CD4-positive, alpha-beta memory T cell (primary cell): ENCODE data around the gene HEPN1. TPM values are rescaled to one million over a fixed set of nuclear protein-coding genes. Genes with fewer than 3 reads are reported as not detected.

ENCODE experiments used
- CTCF ChIA-PET: fragments of 350-600 bp; sonication (Branson Sonifier 250); formaldehyde crosslinking; loops from one replicate; lab custom pipeline; 2021; ENCODE audit warnings: inconsistent platforms; ENCODE audit not compliant: partially characterized antibody; lab: Charles Lee
- POLR2A ChIA-PET: fragments of 350-600 bp; sonication (Branson Sonifier 250); formaldehyde crosslinking; loops from one replicate; lab custom pipeline; 2021; ENCODE audit not compliant: partially characterized antibody; lab: Charles Lee
- DNase-seq, 5 donors: peaks; one replicate each; pipeline versions ENCODE4 v3.0.0 to v3.0.0-alpha.2; 2020 to 2022; ENCODE audit warnings: mixed read lengths in 1 of 5
- H3K27ac ChIP-seq: one replicate; pipeline ENCODE4 v1.7.0; 2013; ENCODE audit warnings: low read depth, low read length
- H3K27me3 ChIP-seq: 2 replicates; pipeline ENCODE4 v1.7.0; 2013; ENCODE audit warnings: mild to moderate bottlenecking, low read length, moderate library complexity; ENCODE audit not compliant: insufficient read depth
- H3K36me3 ChIP-seq: 2 replicates; pipeline ENCODE4 v1.7.0; 2013; ENCODE audit warnings: mild to moderate bottlenecking, low read length, moderate library complexity; ENCODE audit not compliant: insufficient read depth
- H3K4me1 ChIP-seq: 2 replicates; pipeline ENCODE4 v1.7.0; 2013; ENCODE audit warnings: mild to moderate bottlenecking, low read length, moderate library complexity; ENCODE audit not compliant: insufficient read depth
- H3K4me3 ChIP-seq, 2 donors: one replicate each; pipeline ENCODE4 v1.7.0; 2013; ENCODE audit warnings: low read length in 2 of 2, mild to moderate bottlenecking in 1 of 2
- H3K9me3 ChIP-seq, 2 donors: one replicate each; pipeline ENCODE4 v1.7.0; 2013; ENCODE audit warnings: low read length in 2 of 2, control low read depth in 1 of 2; ENCODE audit not compliant: control insufficient read depth in 1 of 2
- H3K27ac Mint-ChIP-seq, 7 donors: one replicate each; pipeline ENCODE4 v1.8.0; 2020 to 2021; ENCODE audit warnings: mixed read lengths in 7 of 7, mild to moderate bottlenecking in 6 of 7, inconsistent platforms in 3 of 7, moderate library complexity in 3 of 7
- H3K27me3 Mint-ChIP-seq, 2 donors: one replicate each; pipeline ENCODE4 v1.8.0; 2020 to 2021; ENCODE audit warnings: mixed read lengths in 2 of 2
- H3K36me3 Mint-ChIP-seq, 2 donors: one replicate each; pipeline ENCODE4 v1.8.0; 2020 to 2021; ENCODE audit warnings: mixed read lengths in 2 of 2, inconsistent platforms in 1 of 2, mild to moderate bottlenecking in 1 of 2
- H3K4me1 Mint-ChIP-seq, 4 donors: one replicate each; pipeline ENCODE4 v1.8.0; 2020 to 2021; ENCODE audit warnings: mixed read lengths in 4 of 4, mild to moderate bottlenecking in 1 of 4
- H3K4me3 Mint-ChIP-seq, 8 donors: one replicate each; pipeline ENCODE4 v1.8.0; 2020 to 2021; ENCODE audit warnings: mixed read lengths in 8 of 8, mild to moderate bottlenecking in 7 of 8, moderate library complexity in 6 of 8, inconsistent platforms in 3 of 8
- H3K9me3 Mint-ChIP-seq, 8 donors: one replicate each; pipeline ENCODE4 v1.8.0; 2020 to 2021; ENCODE audit warnings: mixed read lengths in 8 of 8, mild to moderate bottlenecking in 5 of 8, inconsistent platforms in 3 of 8, moderate library complexity in 1 of 8
- intact Hi-C: fragments of 100-400 bp; cut with micrococcal nuclease; formaldehyde crosslinking; loops from one replicate; pipeline ENCODE4 v1.15.1; 2023
- polyA plus RNA-seq, 2 donors: library from polyadenylated mRNA; unstranded; fragments of 300-500 nt; fragmentation: Illumina TruSeq; gene quantifications; one replicate each; pipeline ENCODE4 v1.2.3, GENCODE V29; 2021
- total RNA-seq, 2 experiments: library from RNA; stranded (reverse); gene quantifications; one replicate each; pipeline ENCODE4 v1.2.3, GENCODE V29; 2021

The HEPN1 gene
- total and polyA plus RNA-seq, 4 experiments from 2014 or later, result not detected

DNA sequence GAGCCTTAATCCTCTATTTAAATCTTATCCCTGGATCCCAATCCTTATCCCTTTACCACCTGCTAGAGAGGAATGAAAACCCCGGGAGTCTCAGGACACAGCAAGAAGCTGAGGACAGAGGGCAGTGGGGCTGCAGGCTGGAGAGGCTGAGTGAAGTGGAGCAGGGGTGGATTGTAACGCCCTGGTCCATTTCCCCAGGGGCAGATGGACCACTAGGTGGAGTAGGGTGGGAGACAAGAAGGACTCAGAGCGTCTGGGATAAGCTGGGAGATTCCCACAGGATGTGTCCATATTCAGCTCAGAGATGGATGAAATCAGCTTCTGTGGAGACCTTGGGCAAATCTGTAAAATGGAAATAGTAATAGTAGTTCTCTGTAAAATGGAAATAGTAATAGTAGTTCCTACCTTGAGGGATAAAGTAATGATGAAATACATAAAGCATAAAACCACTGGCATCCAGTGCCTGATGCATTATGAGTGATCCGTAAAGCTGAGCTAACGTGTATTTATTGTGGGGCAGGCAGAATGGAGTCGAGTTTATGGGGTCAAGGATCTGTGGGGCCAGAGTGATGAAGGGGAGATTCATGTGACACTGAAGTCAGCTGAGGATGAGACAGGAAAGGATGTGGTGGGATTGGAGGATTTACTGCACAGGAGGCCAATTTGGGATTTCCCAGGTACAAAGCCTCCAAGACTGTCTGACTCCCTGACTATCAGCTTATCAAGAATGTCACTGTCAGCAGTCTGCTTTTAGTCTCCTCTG lies 19.5 kb upstream of the HEPN1 start:
- Mint-ChIP-seq H3K27ac (peak overlapping the region in 1 of 7 donors; percentile 42), H3K27me3 (peaks cover 3 to 4% of the 10 kb centered on the region in 2 donors), H3K9me3 (no peaks in the 10 kb centered on the region), H3K4me3 (no peak overlapping the region), H3K4me1 (no peaks in the 10 kb centered on the region), H3K36me3 (no peaks in the 10 kb centered on the region)
- no peak overlapping the region for H3K4me3 ChIP-seq
- H3K27ac ChIP-seq, result no peak overlapping the region
- no peaks in the 10 kb centered on the region for H3K27me3 ChIP-seq
- no peaks in the 10 kb centered on the region for H3K4me1 ChIP-seq
- no peaks in the 10 kb centered on the region for H3K36me3 ChIP-seq
- ChIA-PET POLR2A (no interaction called here), CTCF (no interaction called here)
- no peaks in the 10 kb centered on the region for H3K9me3 ChIP-seq
- no peak for DNase-seq
- intact Hi-C loops, result no loop called here

DNA sequence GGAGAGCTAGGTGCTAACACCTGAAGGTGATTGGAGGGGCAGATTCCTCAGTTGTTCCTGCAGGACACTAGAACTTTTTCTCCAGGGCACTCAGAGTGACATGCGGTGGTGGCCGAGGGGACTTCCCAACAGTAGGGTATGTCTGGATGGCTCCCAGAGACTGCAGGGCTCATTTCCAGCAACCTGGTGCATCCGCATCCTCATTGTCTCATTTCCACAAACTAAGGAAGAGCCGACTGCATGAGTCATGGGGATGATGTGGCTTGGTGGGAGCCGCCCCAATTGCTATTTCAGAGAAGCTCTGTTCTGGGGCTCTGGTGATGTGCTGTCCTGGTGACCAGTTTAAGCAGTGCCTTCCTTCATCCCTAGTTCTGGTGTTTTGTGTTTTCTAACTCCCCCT lies 18.6 kb upstream of the HEPN1 start:
- no peaks in the 10 kb centered on the region for H3K27me3 ChIP-seq
- H3K4me1 ChIP-seq, result no peaks in the 10 kb centered on the region
- no peaks in the 10 kb centered on the region for H3K9me3 ChIP-seq
- no peak overlapping the region for H3K4me3 Mint-ChIP-seq
- H3K27ac ChIP-seq, result no peak overlapping the region
- H3K27me3 Mint-ChIP-seq, result peaks cover 3 to 4% of the 10 kb centered on the region in 2 donors
- H3K9me3 Mint-ChIP-seq, result no peaks in the 10 kb centered on the region
- no peaks in the 10 kb centered on the region for H3K36me3 Mint-ChIP-seq
- DNase-seq, result no peak
- ChIA-PET POLR2A (no interaction called here), CTCF (no interaction called here)
- intact Hi-C loops, result no loop called here
- no peak overlapping the region for H3K27ac Mint-ChIP-seq
- no peak overlapping the region for H3K4me3 ChIP-seq
- no peaks in the 10 kb centered on the region for H3K4me1 Mint-ChIP-seq
- H3K36me3 ChIP-seq, result no peaks in the 10 kb centered on the region

DNA sequence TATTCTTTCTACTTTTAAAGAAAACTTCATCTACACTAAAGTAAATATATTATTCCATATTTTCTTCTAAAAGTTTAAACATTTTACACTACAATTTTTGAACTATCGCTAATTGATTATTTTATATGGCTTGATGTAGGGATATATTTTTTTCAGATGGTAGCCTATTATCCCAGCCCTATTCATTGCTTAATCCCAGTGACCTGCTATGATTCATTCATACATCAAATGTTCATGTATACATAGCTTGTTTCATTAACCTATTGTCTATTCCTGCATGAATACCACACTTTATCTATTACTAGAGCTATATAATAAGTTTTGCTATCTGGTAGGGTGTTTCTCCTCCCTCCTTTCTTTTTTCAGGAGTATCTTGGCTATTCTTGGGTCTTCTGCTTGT lies 16.4 kb upstream of the HEPN1 start:
- Mint-ChIP-seq H3K9me3 (peaks cover 0 to 3% (median 0%) of the 10 kb centered on the region in 8 donors), H3K36me3 (no peaks in the 10 kb centered on the region), H3K27ac (no peak overlapping the region), H3K4me3 (no peak overlapping the region), H3K4me1 (no peaks in the 10 kb centered on the region), H3K27me3 (peaks cover 4 to 5% of the 10 kb centered on the region in 2 donors)
- no peaks in the 10 kb centered on the region for H3K4me1 ChIP-seq
- H3K27me3 ChIP-seq, result no peaks in the 10 kb centered on the region
- intact Hi-C loops, result no loop called here
- POLR2A ChIA-PET, result no interaction called here
- no peak overlapping the region for H3K4me3 ChIP-seq
- no peak overlapping the region for H3K27ac ChIP-seq
- DNase-seq, result no peak
- no peaks in the 10 kb centered on the region for H3K36me3 ChIP-seq
- CTCF ChIA-PET, result no interaction called here
- no peaks in the 10 kb centered on the region for H3K9me3 ChIP-seq

DNA sequence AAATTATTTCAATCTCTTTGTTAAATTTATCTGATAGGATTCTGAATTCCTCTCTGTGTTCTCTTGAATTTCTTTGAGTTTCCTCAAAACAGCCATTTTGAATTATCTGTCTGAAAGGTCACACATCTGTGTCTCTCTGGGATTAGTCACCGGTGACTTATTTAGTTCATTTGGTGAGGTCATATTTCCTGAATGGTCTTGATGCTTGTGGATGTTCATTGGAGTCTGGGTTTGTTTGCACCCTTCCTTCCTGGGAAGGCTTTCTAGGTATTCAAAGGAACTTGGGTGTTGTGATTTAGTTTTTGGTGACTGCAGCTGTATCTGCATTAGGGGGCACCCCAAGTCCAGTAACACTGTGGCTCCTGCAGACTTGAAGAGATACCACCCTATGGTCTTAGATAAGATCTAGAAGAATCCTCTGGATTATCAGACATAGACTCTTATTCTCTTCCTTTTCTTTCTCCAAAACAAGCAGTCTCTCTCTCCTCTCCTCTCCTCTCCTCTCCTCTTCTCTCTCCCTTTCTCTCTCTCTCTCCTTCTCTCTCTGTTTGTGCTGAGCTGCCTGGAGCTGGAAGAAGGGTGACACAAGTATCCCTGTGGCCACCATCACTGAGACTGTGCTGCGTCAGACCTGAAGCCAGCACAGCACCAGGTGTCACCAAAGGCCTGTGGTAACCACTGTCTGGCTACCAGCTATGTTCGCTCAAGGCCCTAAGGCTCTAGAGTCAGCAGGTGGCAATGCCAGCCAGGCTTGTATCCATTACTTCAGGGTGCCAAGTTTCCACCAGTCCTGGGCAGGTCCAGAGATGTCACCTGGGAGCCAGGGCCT lies 3.3 kb upstream of the HEPN1 start:
- CTCF ChIA-PET, result interaction anchor here (1.2 to 1.9 kb wide), 4 partner anchors 40 to 226 kb away, joined by 3 to 5 read pairs (median 4); partner anchors contain the start of gene TMEM218
- Histone ChIP-seq H3K4me3 (no peak overlapping the region), H3K9me3 (no peaks in the 10 kb centered on the region), H3K36me3 (no peaks in the 10 kb centered on the region), H3K27ac (no peak overlapping the region), H3K27me3 (no peaks in the 10 kb centered on the region), H3K4me1 (no peaks in the 10 kb centered on the region)
- Mint-ChIP-seq H3K36me3 (peaks cover 6% of the 10 kb centered on the region in 2 donors), H3K27me3 (peaks cover 5 to 9% of the 10 kb centered on the region in 2 donors), H3K4me3 (no peak overlapping the region), H3K9me3 (peaks cover 4 to 18% (median 13%) of the 10 kb centered on the region in 8 donors), H3K4me1 (peaks cover 0 to 4% (median 2%) of the 10 kb centered on the region in 4 donors), H3K27ac (no peak overlapping the region)
- POLR2A ChIA-PET, result no interaction called here
- intact Hi-C loops, result loop anchor here (1.0 kb wide), 1 partner anchor 226 kb away; no protein-coding TSS in a partner anchor
- DNase-seq, result no peak

DNA sequence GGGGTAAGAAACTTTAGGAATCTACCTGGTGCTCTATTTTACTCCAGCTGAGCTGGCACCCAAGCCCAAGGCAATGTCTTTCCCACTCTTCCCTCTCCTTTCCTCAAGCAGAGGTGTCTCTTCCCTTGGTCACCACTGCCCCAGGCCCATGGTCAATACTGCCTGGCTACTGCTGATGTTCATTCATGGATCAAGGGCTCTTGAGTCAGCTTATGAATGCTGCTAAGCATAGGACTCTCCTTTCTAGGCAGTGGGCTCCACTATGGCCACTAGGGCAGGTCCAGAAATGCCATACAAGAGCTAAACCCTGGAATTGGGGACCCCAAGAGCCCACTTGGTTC lies 2.7 kb upstream of the HEPN1 start:
- Mint-ChIP-seq H3K4me1 (peaks cover under 1 to 5% (median 3%) of the 10 kb centered on the region in 4 donors), H3K36me3 (peaks cover 6% of the 10 kb centered on the region in 2 donors), H3K27ac (no peak overlapping the region), H3K27me3 (peaks cover 5 to 9% of the 10 kb centered on the region in 2 donors), H3K9me3 (peaks cover 4 to 14% (median 12%) of the 10 kb centered on the region in 8 donors), H3K4me3 (no peak overlapping the region)
- peaks cover 2% of the 10 kb centered on the region for H3K4me1 ChIP-seq
- no peak overlapping the region for H3K4me3 ChIP-seq
- DNase-seq, result no peak
- no peaks in the 10 kb centered on the region for H3K27me3 ChIP-seq
- intact Hi-C loops, result loop anchor here (1.0 kb wide), 1 partner anchor 225 kb away; no protein-coding TSS in a partner anchor
- H3K27ac ChIP-seq, result no peak overlapping the region
- no peaks in the 10 kb centered on the region for H3K36me3 ChIP-seq
- no peaks in the 10 kb centered on the region for H3K9me3 ChIP-seq
- CTCF ChIA-PET, result interaction anchor here (0.9 to 1.9 kb wide), 6 partner anchors 34 to 225 kb away, joined by 3 to 5 read pairs (median 4); partner anchors contain the start of gene TMEM218
- POLR2A ChIA-PET, result no interaction called here

DNA sequence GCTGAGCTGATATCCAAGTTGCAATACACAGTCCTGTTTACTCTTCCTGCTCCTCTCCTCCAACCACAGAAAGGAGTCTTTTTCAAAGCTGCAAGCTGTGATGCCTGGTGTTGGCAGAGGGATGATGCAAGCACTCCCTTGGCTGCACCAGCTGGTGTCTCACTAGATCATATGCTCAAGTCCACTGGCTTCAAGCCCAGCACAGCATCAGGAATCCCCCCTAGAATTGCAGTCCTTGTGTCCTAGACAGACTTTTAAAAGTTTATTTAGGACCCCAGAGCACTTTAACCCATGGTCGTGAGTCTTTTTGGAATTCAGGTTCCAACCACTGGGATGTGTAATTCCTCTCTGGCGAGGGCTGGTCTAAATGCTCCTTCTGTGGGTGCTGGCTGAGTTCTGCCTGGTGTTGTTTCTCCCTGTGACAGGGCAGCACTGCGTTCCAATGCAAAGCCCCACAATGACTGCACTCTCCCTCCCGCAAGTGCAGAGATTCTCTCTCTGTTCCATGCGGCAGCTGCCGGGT lies 1.9 kb upstream of the HEPN1 start:
- no peak for DNase-seq
- Mint-ChIP-seq H3K27ac (peak overlapping the region in 1 of 7 donors; percentile 34), H3K36me3 (no peaks in the 10 kb centered on the region), H3K27me3 (peaks cover 0 to 5% of the 10 kb centered on the region in 2 donors), H3K4me3 (no peak overlapping the region), H3K9me3 (peaks cover 0 to 6% (median 4%) of the 10 kb centered on the region in 8 donors), H3K4me1 (peaks cover 4 to 10% (median 6%) of the 10 kb centered on the region in 4 donors)
- Histone ChIP-seq H3K4me1 (peaks cover 4% of the 10 kb centered on the region), H3K4me3 (no peak overlapping the region), H3K27me3 (no peaks in the 10 kb centered on the region), H3K27ac (no peak overlapping the region), H3K9me3 (no peaks in the 10 kb centered on the region), H3K36me3 (no peaks in the 10 kb centered on the region)
- ChIA-PET CTCF (interaction anchor here (0.6 to 1.9 kb wide), 6 partner anchors 33 to 225 kb away, joined by 3 to 5 read pairs (median 4); no protein-coding TSS in a partner anchor), POLR2A (no interaction called here)
- intact Hi-C loops, result no loop called here
